ENCODE data around the gene FXYD5.

Gene FXYD5

DNA sequence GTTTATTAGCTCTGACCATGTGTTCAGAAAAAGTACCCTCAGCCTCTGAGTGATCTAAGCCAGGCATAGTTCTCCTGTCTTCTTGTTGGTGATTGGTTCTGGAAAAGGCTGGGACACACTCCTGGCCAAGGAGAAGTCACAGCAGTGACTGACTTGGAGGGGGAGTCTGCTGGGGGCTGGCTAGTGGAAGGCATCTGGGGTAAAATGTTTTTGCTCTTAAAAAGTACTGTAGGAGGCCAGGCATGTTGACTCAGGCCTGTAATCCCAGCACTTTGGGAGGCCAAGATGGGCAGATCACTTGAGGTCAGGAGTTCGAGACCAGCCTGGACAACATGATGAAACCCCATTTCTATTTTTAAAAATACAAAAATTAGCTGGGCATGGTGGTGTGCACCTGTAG lies 52.3 kb downstream of the FXYD5 start:
- Histone ChIP-seq H3K27me3 (replicated peaks; ENCODE audit: control insufficient read depth, insufficient read depth, low read length) (no peaks in the 10 kb centered on the region), H3K4me3 (replicated peaks; ENCODE audit: low read depth, low read length) (no peak overlapping the region), H3K36me3 (ENCODE audit: control insufficient read depth, insufficient read depth, low read length) (no peaks in the 10 kb centered on the region)
- DNase-seq (ENCODE audit: extremely low read depth, insufficient read length) = no peak
- TF ChIP-seq, protein P1, sequence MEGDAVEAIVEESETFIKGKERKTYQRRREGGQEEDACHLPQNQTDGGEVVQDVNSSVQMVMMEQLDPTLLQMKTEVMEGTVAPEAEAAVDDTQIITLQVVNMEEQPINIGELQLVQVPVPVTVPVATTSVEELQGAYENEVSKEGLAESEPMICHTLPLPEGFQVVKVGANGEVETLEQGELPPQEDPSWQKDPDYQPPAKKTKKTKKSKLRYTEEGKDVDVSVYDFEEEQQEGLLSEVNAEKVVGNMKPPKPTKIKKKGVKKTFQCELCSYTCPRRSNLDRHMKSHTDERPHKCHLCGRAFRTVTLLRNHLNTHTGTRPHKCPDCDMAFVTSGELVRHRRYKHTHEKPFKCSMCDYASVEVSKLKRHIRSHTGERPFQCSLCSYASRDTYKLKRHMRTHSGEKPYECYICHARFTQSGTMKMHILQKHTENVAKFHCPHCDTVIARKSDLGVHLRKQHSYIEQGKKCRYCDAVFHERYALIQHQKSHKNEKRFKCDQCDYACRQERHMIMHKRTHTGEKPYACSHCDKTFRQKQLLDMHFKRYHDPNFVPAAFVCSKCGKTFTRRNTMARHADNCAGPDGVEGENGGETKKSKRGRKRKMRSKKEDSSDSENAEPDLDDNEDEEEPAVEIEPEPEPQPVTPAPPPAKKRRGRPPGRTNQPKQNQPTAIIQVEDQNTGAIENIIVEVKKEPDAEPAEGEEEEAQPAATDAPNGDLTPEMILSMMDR (IDR thresholded peaks at IDR 0.05; ENCODE audit: insufficient read depth, low read length, poor library complexity, severe bottlenecking) = no peak

DNA sequence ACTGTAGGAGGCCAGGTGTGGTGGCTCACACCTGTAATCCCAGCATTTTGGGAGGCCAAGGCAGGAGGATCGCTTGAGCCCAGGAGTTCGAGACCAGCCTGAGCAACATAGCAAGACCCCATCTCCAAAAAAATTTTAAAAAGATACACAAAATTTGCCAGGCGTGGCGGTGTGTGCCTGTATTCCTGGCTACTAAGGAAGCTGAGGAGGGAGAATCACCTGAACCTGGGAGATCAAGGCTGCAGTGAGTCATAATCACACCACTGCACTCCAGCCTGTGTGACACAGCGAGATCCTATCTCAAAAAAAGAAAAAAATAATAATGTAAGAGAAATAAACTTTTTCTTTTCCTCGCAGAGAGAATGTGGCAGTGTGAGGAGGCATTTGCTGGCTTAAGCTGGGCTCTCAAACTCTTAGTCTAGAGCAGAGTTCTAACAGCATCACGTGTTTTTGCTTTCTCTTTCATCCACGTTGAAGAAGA lies 52.9 kb downstream of the FXYD5 start:
- Histone ChIP-seq H3K4me3 (replicated peaks; ENCODE audit: low read depth, low read length) (no peak overlapping the region), H3K36me3 (ENCODE audit: control insufficient read depth, insufficient read depth, low read length) (no peaks in the 10 kb centered on the region), H3K27me3 (replicated peaks; ENCODE audit: control insufficient read depth, insufficient read depth, low read length) (no peaks in the 10 kb centered on the region)
- no peak for DNase-seq (ENCODE audit: extremely low read depth, insufficient read length)
- TF ChIP-seq, protein P1 (IDR thresholded peaks at IDR 0.05; ENCODE audit: insufficient read depth, low read length, poor library complexity, severe bottlenecking) = no peak

DNA sequence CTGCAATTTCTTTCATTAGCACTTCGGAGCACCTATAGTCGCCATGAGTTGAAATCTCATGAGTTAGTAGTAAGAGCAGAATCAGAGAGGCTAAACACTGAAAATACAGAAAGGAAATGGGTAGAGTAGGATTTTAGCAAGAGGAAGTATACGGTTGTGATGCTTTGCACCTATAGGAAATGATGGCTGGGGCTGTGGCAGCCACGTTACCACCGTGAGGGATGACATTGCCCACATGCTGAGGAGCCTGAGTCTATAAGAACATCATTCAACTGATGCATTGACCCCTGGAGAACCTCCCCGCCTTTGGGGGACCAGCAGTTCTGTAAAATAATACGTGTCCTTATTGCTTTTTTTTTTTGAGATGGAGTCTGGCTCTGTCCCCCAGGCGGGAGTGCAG lies 53.6 kb downstream of the FXYD5 start:
- Histone ChIP-seq H3K27me3 (replicated peaks; ENCODE audit: control insufficient read depth, insufficient read depth, low read length) (no peaks in the 10 kb centered on the region), H3K4me3 (replicated peaks; ENCODE audit: low read depth, low read length) (no peak overlapping the region), H3K36me3 (ENCODE audit: control insufficient read depth, insufficient read depth, low read length) (no peaks in the 10 kb centered on the region)
- no peak for DNase-seq (ENCODE audit: extremely low read depth, insufficient read length)
- TF ChIP-seq, protein P1 (IDR thresholded peaks at IDR 0.05; ENCODE audit: insufficient read depth, low read length, poor library complexity, severe bottlenecking) = no peak

DNA sequence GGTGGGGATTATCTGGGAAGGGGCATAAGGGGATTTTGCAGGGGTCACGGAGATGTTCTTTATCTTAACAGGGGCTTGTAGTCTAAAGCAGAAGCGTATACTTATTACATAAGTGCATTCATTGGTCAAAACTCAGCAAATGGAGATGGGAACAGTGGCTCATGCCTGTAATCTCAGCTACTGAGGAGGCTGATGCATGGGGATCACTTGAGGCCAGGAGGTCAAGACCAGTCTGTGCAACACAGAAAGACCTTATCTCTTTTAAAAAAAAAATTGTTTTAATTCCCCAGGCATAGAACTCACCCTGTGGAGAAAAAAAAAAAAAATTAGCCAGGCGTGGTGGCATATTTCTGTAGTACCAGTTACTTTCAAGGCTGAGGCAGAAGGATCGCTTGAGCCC lies 55.1 kb downstream of the FXYD5 start:
- Histone ChIP-seq H3K27me3 (replicated peaks; ENCODE audit: control insufficient read depth, insufficient read depth, low read length) (no peaks in the 10 kb centered on the region), H3K36me3 (ENCODE audit: control insufficient read depth, insufficient read depth, low read length) (no peaks in the 10 kb centered on the region), H3K4me3 (replicated peaks; ENCODE audit: low read depth, low read length) (no peak overlapping the region)
- no peak for DNase-seq (ENCODE audit: extremely low read depth, insufficient read length)
- TF ChIP-seq, protein P1 (IDR thresholded peaks at IDR 0.05; ENCODE audit: insufficient read depth, low read length, poor library complexity, severe bottlenecking) = no peak

DNA sequence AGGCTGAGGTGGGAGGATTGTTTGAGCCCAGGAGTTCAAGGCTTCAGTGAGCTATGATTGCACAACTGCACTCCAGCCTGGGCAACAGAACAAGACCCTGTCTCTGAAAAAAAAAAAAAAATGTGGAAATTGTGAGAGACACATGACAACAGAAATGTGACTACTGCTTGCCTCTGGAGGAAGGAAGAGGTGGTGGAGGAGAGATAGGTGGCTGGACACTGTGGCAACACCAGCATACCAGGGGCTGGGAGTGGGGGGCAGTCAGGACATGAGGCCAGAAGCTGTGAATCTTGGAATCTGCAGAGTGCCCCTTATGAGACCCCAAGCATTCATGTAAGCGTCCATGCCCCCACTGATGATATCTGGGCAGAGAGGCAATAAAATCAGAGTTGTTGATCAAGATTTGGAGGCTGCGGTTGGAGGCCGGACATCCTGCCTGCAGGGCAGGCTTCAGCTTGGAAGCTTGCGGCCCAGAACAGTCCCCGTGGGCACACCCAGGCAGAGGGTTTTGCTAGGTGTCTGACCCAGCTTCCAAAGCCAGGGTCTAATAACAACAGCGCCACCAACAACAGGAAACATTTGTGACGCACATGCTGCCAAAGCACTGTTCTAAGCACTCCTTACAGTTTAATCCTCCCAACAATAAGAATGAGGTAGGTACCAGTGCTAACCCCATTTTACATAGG lies 57.2 kb downstream of the FXYD5 start:
- no peak overlapping the region for H3K4me3 ChIP-seq (replicated peaks; ENCODE audit: low read depth, low read length)
- DNase-seq (ENCODE audit: extremely low read depth, insufficient read length) = no peak
- no peaks in the 10 kb centered on the region for H3K27me3 ChIP-seq (replicated peaks; ENCODE audit: control insufficient read depth, insufficient read depth, low read length)
- TF ChIP-seq, protein P1 (IDR thresholded peaks at IDR 0.05; ENCODE audit: insufficient read depth, low read length, poor library complexity, severe bottlenecking) = no peak
- no peaks in the 10 kb centered on the region for H3K36me3 ChIP-seq (ENCODE audit: control insufficient read depth, insufficient read depth, low read length)

DNA sequence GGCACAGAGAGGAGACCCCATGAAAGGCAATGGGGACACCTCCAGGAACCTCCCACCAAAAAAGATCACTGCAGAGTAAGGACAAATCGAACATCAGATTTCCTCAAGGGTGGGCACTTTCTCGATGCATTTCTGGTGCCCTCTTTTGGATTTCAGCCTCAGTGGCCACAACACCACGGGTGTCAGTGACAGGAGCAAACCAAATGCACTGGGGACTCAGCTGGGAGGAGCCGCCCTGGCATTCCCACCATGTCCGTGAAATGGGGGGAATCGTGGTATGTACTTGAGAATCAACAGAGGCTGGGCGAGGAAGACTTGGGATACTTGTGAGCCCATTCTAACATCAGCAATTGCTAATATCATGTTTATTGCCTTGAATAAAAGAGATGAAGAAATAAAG lies 57.7 kb downstream of the FXYD5 start:
- DNase-seq (ENCODE audit: extremely low read depth, insufficient read length) = no peak
- Histone ChIP-seq H3K36me3 (ENCODE audit: control insufficient read depth, insufficient read depth, low read length) (no peaks in the 10 kb centered on the region), H3K27me3 (replicated peaks; ENCODE audit: control insufficient read depth, insufficient read depth, low read length) (no peaks in the 10 kb centered on the region), H3K4me3 (replicated peaks; ENCODE audit: low read depth, low read length) (no peak overlapping the region)
- TF ChIP-seq, protein P1 (IDR thresholded peaks at IDR 0.05; ENCODE audit: insufficient read depth, low read length, poor library complexity, severe bottlenecking) = no peak
